ENCODE data around the gene SEC16A. TPM values are rescaled to one million over a fixed set of nuclear protein-coding genes. Genes with fewer than 3 reads are reported as not detected.
A peak's percentile ranks its signal among the peaks of the same experiment; 100 is the strongest.

The SEC16A gene
- total RNA-seq, 2 experiments from 2014 or later, result 23.7 to 60.1 TPM

DNA sequence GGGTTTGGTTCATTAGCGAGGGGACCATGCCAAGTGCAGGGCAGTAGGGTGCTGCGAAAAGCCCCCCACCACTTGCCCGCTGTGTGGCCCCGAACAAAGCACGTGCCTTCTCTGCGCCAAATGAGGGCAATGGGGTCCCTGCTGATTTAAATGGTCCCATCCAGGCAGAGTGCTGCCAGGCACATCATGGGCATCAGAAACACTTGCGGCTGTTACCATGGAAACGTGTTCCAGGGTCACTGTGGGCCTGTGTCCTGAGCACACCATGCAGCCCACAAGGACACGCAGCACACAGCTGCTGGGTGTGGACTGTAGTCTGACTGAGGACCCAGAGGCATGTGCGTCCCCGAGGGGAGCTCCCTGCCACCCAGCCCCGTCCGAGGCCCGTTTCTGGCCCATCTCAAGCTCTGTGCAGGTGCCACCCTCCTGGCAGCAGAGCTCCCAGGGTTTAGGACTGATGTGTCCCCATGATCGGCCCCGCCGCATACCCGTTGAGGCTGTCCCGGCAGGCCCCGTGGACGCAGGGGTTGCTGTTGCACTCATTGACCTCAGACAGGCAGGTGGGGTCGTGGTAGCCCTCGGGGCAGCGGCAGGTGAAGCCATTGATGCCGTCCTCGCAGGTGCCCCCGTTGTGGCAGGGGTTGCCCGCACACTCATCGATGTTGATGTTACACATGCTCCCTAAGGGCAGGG, 31.3 kb upstream of the SEC16A start:
- no peak overlapping the region for H3K4me2 ChIP-seq (ENCODE audit: low read length)
- no TSS peak for BruUV-seq (replicated peaks)
- POLR2A ChIA-PET, result no interaction called here
- peaks cover 37% of the 10 kb centered on the region; the same call in 1 of the 2 replicates for H3K36me3 ChIP-seq (ENCODE audit: insufficient read depth, low read length)
- no peaks in the 10 kb centered on the region for H3K79me2 ChIP-seq (ENCODE audit: insufficient read depth, low read depth, low read length)
- H2AFZ ChIP-seq (ENCODE audit: low read length), result no peak overlapping the region
- no peak for DNase-seq (ENCODE audit: low spot score)
- H3K9me2 ChIP-seq (ENCODE audit: insufficient read depth, low read length), result no peaks in the 10 kb centered on the region
- H3K27ac ChIP-seq (ENCODE audit: low read depth, low read length, poor library complexity, severe bottlenecking), result no peak overlapping the region
- no peaks in the 10 kb centered on the region for H3K9me3 ChIP-seq (ENCODE audit: low read length)
- H3K4me1 ChIP-seq (ENCODE audit: insufficient read depth, low read length, poor library complexity, severe bottlenecking), result no peaks in the 10 kb centered on the region
- intact Hi-C loops (cut with micrococcal nuclease; ENCODE audit: unreplicated experiment), result no loop called here
- CTCF ChIA-PET (ENCODE audit: unreplicated experiment), result no interaction called here
- no peaks in the 10 kb centered on the region for H4K20me1 ChIP-seq (ENCODE audit: insufficient read depth, low read length)
- H3K4me3 ChIP-seq (ENCODE audit: low read depth, low read length, poor library complexity, severe bottlenecking), result no peak overlapping the region
- no peak for TF ChIP-seq EZH2phosphoT487 (IDR thresholded peaks at IDR 0.05; ENCODE audit: borderline replicate concordance, low read depth, low read length)
- TF ChIP-seq, protein P1, sequence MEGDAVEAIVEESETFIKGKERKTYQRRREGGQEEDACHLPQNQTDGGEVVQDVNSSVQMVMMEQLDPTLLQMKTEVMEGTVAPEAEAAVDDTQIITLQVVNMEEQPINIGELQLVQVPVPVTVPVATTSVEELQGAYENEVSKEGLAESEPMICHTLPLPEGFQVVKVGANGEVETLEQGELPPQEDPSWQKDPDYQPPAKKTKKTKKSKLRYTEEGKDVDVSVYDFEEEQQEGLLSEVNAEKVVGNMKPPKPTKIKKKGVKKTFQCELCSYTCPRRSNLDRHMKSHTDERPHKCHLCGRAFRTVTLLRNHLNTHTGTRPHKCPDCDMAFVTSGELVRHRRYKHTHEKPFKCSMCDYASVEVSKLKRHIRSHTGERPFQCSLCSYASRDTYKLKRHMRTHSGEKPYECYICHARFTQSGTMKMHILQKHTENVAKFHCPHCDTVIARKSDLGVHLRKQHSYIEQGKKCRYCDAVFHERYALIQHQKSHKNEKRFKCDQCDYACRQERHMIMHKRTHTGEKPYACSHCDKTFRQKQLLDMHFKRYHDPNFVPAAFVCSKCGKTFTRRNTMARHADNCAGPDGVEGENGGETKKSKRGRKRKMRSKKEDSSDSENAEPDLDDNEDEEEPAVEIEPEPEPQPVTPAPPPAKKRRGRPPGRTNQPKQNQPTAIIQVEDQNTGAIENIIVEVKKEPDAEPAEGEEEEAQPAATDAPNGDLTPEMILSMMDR (conservative IDR thresholded peaks at IDR 0.05; ENCODE audit: low read length), result no peak

DNA sequence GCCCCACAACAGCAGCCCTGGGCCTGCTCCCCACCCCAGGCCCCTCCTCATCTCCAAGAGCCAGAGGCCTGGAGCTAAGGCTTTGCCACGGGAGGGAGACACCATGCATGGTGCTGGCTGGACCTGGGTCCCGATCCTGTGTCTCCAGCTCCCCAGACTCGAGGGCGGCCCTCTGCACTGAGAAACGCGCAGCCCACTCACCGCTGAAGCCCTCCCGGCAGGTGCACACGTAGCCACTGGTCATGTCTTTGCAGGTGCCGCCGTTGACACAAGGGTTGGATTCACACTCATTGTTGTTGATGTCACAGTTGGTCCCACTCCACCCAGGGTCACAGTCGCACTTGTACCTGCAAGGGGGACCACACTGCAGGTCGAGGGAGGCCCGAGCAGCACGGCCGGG, 30.4 kb upstream of the SEC16A start:
- ChIA-PET CTCF (ENCODE audit: unreplicated experiment) (no interaction called here), POLR2A (no interaction called here)
- Histone ChIP-seq H3K79me2 (ENCODE audit: insufficient read depth, low read depth, low read length) (no peaks in the 10 kb centered on the region), H4K20me1 (ENCODE audit: insufficient read depth, low read length) (no peaks in the 10 kb centered on the region), H3K9me2 (ENCODE audit: insufficient read depth, low read length) (no peaks in the 10 kb centered on the region), H3K27ac (ENCODE audit: low read depth, low read length, poor library complexity, severe bottlenecking) (no peak overlapping the region), H2AFZ (ENCODE audit: low read length) (no peak overlapping the region), H3K4me3 (ENCODE audit: low read depth, low read length, poor library complexity, severe bottlenecking) (no peak overlapping the region), H3K9me3 (ENCODE audit: low read length) (no peaks in the 10 kb centered on the region), H3K4me2 (ENCODE audit: low read length) (no peak overlapping the region), H3K36me3 (ENCODE audit: insufficient read depth, low read length) (peaks cover 36% of the 10 kb centered on the region; the same call in 1 of the 2 replicates), H3K4me1 (ENCODE audit: insufficient read depth, low read length, poor library complexity, severe bottlenecking) (no peaks in the 10 kb centered on the region)
- TF ChIP-seq, protein P1 (conservative IDR thresholded peaks at IDR 0.05; ENCODE audit: low read length), result no peak
- no peak for TF ChIP-seq EZH2phosphoT487 (IDR thresholded peaks at IDR 0.05; ENCODE audit: borderline replicate concordance, low read depth, low read length)
- BruUV-seq (replicated peaks), result no TSS peak
- intact Hi-C loops (cut with micrococcal nuclease; ENCODE audit: unreplicated experiment), result no loop called here
- DNase-seq (ENCODE audit: low spot score), result no peak

DNA sequence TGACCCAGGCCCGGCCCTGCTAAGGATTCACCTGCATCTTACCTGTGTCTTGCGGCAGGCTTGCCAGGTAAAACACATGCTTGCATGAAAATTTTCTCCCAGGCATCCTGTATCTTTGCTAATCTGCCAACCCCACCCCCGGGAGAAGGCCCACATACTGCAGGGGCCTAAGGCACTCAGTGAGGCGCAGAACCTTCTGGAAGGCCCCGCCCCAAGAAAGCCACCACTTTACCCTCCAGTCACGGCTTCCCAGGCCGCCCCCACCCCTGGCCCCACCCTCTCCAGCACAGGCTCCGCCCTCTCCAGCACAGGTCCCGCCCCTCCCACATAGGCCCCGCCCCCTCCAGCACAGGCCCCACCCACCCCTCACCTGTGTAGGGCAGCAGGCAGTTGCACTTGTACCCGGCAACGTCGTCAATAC, 29.8 kb upstream of the SEC16A start:
- H3K4me1 ChIP-seq (ENCODE audit: insufficient read depth, low read length, poor library complexity, severe bottlenecking), result no peaks in the 10 kb centered on the region
- H4K20me1 ChIP-seq (ENCODE audit: insufficient read depth, low read length), result no peaks in the 10 kb centered on the region
- ChIA-PET CTCF (ENCODE audit: unreplicated experiment) (no interaction called here), POLR2A (no interaction called here)
- H3K27ac ChIP-seq (ENCODE audit: low read depth, low read length, poor library complexity, severe bottlenecking), result no peak overlapping the region
- peak; percentile 33 for DNase-seq (ENCODE audit: low spot score)
- H3K36me3 ChIP-seq (ENCODE audit: insufficient read depth, low read length), result peaks cover 36% of the 10 kb centered on the region; the same call in 1 of the 2 replicates
- H3K4me2 ChIP-seq (ENCODE audit: low read length), result no peak overlapping the region
- TF ChIP-seq EZH2phosphoT487 (IDR thresholded peaks at IDR 0.05; ENCODE audit: borderline replicate concordance, low read depth, low read length), result no peak
- TF ChIP-seq, protein P1 (conservative IDR thresholded peaks at IDR 0.05; ENCODE audit: low read length), result no peak
- H3K9me2 ChIP-seq (ENCODE audit: insufficient read depth, low read length), result no peaks in the 10 kb centered on the region
- no peaks in the 10 kb centered on the region for H3K9me3 ChIP-seq (ENCODE audit: low read length)
- intact Hi-C loops (cut with micrococcal nuclease; ENCODE audit: unreplicated experiment), result loop anchor here (1.0 kb wide), 1 partner anchor 45 kb away; no protein-coding TSS in a partner anchor
- H3K79me2 ChIP-seq (ENCODE audit: insufficient read depth, low read depth, low read length), result no peaks in the 10 kb centered on the region
- H2AFZ ChIP-seq (ENCODE audit: low read length), result no peak overlapping the region
- BruUV-seq (replicated peaks), result no TSS peak
- no peak overlapping the region for H3K4me3 ChIP-seq (ENCODE audit: low read depth, low read length, poor library complexity, severe bottlenecking)

Data from OCI-LY7 (cell line).